ENCODE results near the gene CDHR3.
"Not testable (repeated sequence)": the region's sequence is repeated elsewhere in the genome, so short reads cannot be mapped to it uniquely, and the experiment has no call there.

The CDHR3 gene

GRCh38 chr7:105962353-105962752 is 711 bp upstream of the CDHR3 start:
- in situ Hi-C loops (cut with HindIII; ENCODE audit: low sequenced_read_pairs): no loop called here

GRCh38 chr7:105971845-105972244 is 8.8 kb downstream of the CDHR3 start:
- in situ Hi-C loops (cut with HindIII; ENCODE audit: low sequenced_read_pairs): loop anchor here (10.0 kb wide), 1 partner anchor 227 kb away; no protein-coding TSS in a partner anchor

GRCh38 chr7:105972276-105972675 is 9.2 kb downstream of the CDHR3 start:
- in situ Hi-C loops (cut with HindIII; ENCODE audit: low sequenced_read_pairs): loop anchor here (10.0 kb wide), 1 partner anchor 227 kb away; no protein-coding TSS in a partner anchor

GRCh38 chr7:105974471-105974870 is 11.4 kb downstream of the CDHR3 start:
- in situ Hi-C loops (cut with HindIII; ENCODE audit: low sequenced_read_pairs): loop anchor here (10.0 kb wide), 1 partner anchor 230 kb away; no protein-coding TSS in a partner anchor

- in situ Hi-C loops (cut with HindIII; ENCODE audit: low sequenced_read_pairs): loop anchor here (10.0 kb wide), 1 partner anchor 231 kb away; no protein-coding TSS in a partner anchor
Observed at GRCh38 chr7:105975770-105976417, 12.8 kb downstream of the CDHR3 start.

- in situ Hi-C loops (cut with HindIII; ENCODE audit: low sequenced_read_pairs): loop anchor here (10.0 kb wide), 1 partner anchor 232 kb away; no protein-coding TSS in a partner anchor
Observed at GRCh38 chr7:105976868-105977267, 13.8 kb downstream of the CDHR3 start.

GRCh38 chr7:105978035-105978434 is 15.0 kb downstream of the CDHR3 start:
- in situ Hi-C loops (cut with HindIII; ENCODE audit: low sequenced_read_pairs): loop anchor here (10.0 kb wide), 1 partner anchor 233 kb away; no protein-coding TSS in a partner anchor

GRCh38 chr7:105978974-105979373 is 15.9 kb downstream of the CDHR3 start:
- in situ Hi-C loops (cut with HindIII; ENCODE audit: low sequenced_read_pairs): loop anchor here (10.0 kb wide), 1 partner anchor 234 kb away; no protein-coding TSS in a partner anchor

GRCh38 chr7:105979405-105979804 is 16.3 kb downstream of the CDHR3 start:
- in situ Hi-C loops (cut with HindIII; ENCODE audit: low sequenced_read_pairs): loop anchor here (10.0 kb wide), 1 partner anchor 235 kb away; no protein-coding TSS in a partner anchor

GRCh38 chr7:105980645-105981396 is 17.8 kb downstream of the CDHR3 start:
- in situ Hi-C loops (cut with HindIII; ENCODE audit: low sequenced_read_pairs): no loop called here

- in situ Hi-C loops (cut with HindIII; ENCODE audit: low sequenced_read_pairs): no loop called here
Observed at GRCh38 chr7:105982388-105982787, 19.3 kb downstream of the CDHR3 start.

- in situ Hi-C loops (cut with HindIII; ENCODE audit: low sequenced_read_pairs): not testable (repeated sequence)
Observed at GRCh38 chr7:105984808-105985207, 21.7 kb downstream of the CDHR3 start.

GRCh38 chr7:105985229-105985628 is 22.2 kb downstream of the CDHR3 start:
- in situ Hi-C loops (cut with HindIII; ENCODE audit: low sequenced_read_pairs): no loop called here

GRCh38 chr7:105985672-105986215 is 22.7 kb downstream of the CDHR3 start:
- in situ Hi-C loops (cut with HindIII; ENCODE audit: low sequenced_read_pairs): no loop called here

GRCh38 chr7:105987046-105987445 is 24.0 kb downstream of the CDHR3 start:
- in situ Hi-C loops (cut with HindIII; ENCODE audit: low sequenced_read_pairs): no loop called here

- in situ Hi-C loops (cut with HindIII; ENCODE audit: low sequenced_read_pairs): no loop called here
Observed at GRCh38 chr7:105988276-105988675, 25.2 kb downstream of the CDHR3 start.

GRCh38 chr7:105989191-105989590 is 26.1 kb downstream of the CDHR3 start:
- in situ Hi-C loops (cut with HindIII; ENCODE audit: low sequenced_read_pairs): no loop called here

GRCh38 chr7:105989686-105990085 is 26.6 kb downstream of the CDHR3 start:
- in situ Hi-C loops (cut with HindIII; ENCODE audit: low sequenced_read_pairs): no loop called here

- in situ Hi-C loops (cut with HindIII; ENCODE audit: low sequenced_read_pairs): no loop called here
Observed at GRCh38 chr7:105990141-105990540, 27.1 kb downstream of the CDHR3 start.

GRCh38 chr7:105990727-105991453 is 27.8 kb downstream of the CDHR3 start:
- in situ Hi-C loops (cut with HindIII; ENCODE audit: low sequenced_read_pairs): no loop called here

- in situ Hi-C loops (cut with HindIII; ENCODE audit: low sequenced_read_pairs): no loop called here
Observed at GRCh38 chr7:105992905-105993304, 29.8 kb downstream of the CDHR3 start.

All from endothelial cell of hepatic sinusoid (primary cell).